ENCODE data around the gene PLEKHA8.
"Not testable (repeated sequence)": the region's sequence is repeated elsewhere in the genome, so short reads cannot be mapped to it uniquely, and the experiment has no call there.

Gene PLEKHA8

DNA sequence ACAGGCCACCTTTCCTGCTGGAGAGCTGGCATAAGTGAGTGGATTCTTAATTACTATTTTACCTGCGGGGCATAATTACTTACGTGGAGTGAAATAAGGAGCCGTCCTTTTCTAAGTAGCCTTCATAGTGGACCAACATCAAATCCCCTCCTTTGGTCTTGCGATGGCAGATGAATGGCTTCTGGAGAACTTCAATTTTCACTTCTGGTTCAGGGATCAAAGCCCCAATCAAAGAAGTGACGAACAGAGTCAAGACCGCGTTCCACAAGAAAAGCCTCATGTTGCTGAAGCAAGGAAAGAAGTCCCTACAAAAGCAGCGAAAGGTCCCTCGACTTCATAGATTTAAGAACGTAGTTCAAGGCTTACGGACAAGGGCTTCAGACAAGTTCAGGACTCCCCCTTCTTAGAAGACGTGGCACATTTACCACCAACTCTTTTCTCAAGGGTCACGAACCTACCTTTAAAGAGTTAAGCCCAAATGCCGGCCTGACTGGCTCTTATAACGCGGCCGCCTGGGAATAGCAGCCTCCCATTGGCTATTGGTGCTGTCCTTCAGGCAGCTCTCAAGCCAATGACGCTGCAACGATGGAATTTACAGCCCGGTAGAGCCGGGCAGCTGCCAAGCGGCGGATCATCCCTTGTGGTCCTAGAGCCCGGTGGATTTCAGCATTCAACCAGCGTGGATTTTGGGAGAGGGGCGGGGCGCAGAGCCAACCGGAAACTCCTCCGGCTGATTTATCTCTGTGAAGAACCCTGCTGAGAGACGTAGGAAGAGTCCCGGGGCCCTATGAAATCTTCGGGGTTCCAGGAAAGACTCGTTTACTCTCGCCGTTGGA lies 1.8 kb upstream of the PLEKHA8 start, which contains the start of gene FKBP14:
FKBP14 (minus strand) TSS at position 474 of the 836 bp plus-strand sequence; CDS start at position 280, 194 bp downstream.
- DNase-seq = peak; percentile 97

DNA sequence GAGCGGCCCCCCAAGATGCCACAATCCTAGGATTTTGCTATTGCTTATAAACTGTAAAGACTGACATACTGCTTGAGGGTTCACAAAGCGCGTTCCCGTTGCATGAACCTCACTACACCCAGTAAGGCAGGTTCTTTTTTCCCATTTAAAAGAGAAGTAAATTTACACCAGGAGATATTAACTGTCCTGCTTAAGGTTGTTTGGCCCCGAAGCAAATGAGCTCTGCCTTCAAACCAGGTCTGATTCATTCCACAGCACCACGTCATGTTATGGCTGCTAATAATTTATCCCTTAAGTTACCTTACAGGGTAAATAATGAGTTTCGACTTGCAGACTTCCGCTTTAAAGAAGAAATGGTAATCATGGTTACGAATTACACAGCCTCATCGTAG lies 1.2 kb upstream of the PLEKHA8 start:
- no peak for DNase-seq

DNA sequence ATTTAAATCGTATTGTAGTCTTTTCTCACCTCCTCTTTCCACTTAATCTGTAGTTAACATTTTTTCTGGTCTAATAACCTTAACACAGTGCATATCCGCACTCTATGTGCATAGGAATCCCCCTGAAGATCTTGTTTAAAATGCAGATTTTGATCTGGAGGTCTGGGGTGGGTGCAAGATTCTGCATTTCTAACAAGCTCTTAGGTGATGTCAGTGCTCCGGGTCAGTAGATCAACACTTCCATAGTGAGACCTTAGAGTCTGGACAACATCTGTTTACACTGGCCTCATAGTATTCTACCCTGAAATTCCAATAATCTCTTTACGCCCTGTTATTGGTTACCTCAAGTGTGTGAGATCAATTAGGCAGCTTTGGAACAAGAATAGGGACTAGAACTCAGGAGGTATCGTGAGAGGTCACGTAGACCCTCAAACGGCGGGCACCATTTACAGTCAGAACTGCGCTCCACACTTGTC lies 434 bp upstream of the PLEKHA8 start:
- no peak for DNase-seq

DNA sequence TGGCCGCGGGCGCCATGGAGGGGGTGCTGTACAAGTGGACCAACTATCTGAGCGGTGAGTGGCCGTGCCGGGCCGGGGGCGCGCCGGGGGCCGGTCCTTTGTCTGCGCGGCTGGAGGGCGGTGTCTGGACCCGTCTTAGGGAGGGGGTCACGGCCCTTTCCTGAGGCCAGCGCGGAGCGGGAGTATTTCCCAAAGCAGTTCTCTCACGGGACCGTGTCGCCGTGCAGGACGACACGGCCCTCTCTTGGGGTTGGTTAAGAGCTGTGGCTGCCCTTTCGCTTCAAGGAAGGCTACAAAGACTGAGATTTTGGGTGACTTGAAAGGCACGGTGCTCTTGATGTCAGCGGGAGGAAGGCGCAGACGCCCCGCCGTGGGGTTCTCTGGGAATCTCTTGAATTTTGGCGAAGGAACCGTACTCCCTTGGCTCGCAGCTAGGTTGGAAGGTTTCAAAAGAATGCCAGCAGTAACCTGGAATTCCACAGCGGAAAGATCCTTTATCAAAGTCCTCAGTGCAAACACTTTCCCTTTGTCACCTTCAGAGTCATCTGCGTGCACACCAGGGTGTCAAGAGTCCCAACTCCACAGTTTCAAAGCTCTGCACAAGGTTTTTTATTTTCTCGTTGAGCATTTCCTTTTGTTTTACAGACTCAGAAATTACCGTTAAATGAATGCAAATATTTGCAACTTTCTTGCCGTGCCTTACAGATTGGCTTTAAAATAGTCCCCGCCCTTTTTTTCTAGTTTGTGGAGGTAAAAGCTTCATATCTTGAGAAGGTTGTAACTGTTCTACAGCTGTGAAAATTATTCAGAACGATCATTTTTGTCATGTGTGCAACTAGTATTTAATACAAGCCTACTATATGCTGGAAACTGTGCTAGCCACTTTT lies 780 bp downstream of the PLEKHA8 start:
- DNase-seq = no peak

DNA sequence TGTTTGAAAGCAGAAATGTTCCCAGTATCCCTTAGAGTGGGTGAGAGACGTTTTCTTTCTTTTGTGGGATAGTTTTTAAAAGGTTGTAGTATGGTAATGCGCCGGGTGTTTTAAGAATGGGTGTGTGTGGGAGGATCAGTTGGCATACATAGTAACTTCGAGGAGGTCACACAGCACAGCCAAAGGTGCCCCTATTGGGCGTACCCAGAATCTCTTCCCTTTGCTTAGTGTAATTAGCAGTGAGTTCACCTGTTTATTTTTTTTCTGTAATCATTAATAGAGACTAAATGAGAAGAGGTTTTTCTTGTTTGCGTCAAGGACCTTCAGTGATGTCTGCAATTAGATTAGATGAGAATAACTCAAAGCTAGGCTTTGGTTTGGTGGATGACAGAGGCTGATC lies 1.5 kb downstream of the PLEKHA8 start:
- DNase-seq = no peak

DNA sequence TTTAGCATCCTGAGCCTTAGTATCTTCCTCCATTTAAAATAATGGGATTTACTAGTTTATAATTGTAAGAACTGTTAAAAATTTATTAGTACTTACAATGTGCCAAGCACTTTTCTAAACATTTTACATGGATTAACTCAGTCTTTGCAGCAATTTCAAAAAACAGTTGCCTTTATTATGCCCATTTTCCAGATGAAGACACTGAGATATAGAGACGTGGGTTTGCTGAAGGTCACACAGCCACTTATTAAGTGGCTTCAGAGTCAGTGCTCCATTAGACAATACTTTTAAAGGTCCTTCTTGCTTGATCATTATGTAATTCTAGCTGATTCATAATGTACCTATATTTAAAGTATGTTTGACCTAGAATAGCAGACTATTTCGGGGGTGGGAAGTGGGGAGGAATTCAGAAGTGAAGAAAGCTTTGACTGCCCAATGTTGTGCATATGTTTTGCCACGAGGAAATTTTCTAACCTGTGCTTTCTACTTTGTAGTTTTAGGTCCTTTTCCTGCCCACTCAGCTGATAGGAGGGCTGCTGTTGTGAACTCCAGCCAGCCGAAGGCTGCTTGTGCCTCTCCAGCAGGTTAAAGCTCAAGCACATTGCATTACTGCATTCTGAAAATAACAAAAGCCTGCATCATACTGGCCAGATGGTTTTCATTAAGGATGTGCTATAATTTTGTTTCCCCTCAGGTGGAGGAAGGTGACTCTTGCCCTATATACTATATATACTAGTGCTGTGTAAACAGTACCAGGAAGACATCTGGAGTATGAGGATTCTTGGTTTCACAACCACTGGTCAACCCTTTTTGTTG lies 4.3 kb downstream of the PLEKHA8 start:
- DNase-seq = no peak

DNA sequence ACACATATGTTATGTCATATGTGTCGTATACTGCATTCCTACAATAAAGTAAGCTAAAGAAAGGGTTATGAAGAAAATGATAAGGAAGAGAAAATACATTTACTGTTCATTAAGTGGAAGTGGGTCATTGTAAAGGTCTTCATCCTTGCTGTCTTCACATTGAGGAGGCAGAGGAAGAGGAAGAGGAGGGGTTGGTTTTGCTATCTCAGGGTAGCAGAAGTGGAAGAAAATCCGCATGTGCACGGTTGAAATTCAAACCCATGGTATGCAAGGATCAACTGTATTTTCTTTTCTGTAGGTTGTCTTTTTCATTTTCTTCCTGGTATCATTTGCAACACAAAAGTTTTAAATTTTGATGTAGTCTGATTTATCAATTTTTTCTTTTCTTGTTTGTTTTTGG lies 6.3 kb downstream of the PLEKHA8 start:
- no peak for DNase-seq

DNA sequence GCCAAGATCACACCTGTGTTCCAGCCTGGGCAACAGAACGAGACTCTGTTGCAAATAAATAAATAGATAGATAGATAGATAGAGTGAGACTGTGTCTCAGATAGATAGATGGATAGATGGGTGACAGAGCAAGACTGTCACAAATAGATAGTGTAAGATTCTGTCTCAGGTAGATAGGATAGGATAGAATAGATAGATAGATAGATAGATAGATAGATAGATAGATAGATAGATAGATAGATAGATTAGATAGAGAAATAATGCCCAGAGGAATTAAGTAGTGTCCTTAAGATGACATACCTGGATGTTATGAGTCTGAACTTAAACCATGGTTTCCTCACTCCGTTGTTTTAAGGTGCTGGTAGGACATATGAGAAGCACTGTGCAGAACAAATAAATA lies 8.0 kb downstream of the PLEKHA8 start:
- no peak for DNase-seq

DNA sequence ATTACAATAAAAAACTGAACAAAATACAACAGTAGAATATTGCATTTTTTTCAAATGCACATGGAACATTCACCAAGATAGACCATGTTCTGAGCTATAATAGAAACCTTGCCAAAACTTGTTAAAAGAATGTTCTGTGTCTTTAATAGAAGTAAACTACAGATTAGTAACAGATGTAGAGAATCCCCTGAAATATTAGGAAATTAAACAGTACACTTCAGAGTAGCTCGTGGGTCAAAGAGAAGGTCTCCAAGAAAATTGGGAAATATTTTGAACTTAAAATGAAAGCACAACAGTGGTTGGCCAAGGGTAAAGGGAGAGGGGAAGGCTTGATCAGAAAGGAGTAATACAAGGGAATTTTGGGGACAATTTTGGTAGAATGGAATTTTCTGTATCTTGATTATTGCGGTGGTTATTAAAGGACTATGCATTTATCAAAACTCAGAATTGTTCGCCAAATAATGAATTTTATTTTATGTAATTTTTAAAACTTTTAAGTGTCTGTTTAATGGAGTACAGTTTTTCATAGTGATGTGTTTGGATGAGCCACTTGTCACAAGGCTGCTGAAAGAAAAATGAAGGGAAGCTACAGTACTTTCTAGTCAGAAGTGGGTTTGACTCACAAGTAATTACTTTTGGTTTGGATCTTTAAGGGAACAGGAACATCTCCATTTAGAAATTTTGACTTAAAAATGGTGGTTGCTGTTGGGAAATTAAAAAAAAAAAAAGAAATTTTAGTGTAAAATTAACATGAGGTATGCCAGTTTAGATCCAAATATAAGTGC lies 10.2 kb downstream of the PLEKHA8 start:
- no peak for DNase-seq

DNA sequence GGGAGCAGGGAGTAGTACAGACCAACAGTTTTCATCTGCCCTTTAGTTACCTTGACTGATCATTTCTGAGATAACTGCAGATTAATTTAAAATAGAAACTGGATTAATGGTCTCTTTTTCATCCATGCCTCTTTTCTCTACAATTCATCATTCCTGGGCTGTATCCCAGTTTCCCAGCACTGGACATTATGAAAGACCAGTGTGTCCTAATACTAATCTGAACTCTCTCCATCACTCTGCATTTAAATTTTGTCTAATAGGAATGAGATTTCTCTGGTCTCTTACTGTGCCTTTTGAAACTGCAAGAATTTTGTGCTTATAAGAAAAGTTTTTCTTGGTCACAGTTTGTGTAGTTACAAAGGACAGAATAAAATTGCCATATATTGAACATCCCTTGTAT lies 12.7 kb downstream of the PLEKHA8 start:
- no peak for DNase-seq

DNA sequence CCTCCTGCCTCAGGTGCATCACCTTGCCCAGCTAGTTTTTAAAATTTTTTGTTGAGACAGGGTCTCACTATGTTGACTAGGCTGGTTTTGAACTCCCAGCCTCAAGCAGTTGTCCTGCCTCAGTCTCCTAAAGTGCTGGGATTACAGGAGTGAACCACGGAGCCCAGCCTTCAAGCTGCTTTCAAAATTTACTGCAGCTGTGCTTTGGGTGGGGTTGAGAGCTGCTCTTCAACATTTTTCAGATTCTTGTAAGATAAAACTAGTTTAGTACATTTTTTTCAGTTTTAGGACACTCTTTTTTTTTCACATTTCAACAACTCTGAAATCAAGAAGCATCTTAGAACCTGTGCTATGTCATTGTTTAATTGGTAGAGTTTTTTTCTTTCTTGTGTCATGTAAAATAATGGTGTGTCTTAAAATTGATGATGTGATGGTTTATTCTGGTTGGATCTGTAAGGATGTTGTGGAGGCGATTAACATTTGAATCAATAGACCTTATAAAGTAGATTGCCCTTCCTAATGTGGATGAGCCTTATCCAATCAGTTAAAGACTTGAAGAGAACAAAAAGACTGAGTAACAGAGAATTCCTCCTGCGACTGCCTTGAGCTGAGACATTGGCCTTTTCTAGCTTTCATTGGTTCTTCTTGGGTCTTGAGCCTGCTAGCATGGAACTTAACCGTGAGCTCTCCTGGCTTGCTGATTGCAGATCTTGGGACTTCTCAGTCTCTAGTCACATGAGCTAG lies 13.5 kb downstream of the PLEKHA8 start:
- DNase-seq = no peak

DNA sequence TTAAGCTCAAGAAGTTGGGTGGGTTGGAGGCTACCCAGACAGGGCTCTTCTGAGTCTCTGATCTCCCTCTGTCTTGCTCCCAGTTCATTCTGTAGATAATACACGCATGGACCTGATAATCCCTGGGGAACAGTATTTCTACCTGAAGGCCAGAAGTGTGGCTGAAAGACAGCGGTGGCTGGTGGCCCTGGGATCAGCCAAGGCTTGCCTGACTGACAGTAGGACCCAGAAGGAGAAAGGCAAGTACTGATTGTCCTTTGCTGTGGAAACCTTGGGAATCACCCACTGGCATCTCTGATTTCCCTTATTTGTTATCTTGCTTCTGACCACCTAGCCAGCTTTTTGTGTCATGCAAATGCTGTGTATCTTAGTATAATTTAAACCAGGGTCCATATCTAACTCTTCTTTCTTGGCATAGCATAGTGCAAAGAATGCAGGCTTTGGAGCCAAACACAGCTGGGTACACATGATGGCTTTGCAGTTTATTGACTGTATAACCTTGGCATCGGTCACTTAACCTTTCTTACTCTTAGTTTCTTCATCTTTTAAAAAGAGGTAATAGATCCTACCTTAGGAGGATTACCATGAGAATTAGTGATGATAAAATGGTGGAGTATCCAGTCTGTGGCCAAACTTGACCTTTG lies 18.0 kb downstream of the PLEKHA8 start:
- DNase-seq = no peak

DNA sequence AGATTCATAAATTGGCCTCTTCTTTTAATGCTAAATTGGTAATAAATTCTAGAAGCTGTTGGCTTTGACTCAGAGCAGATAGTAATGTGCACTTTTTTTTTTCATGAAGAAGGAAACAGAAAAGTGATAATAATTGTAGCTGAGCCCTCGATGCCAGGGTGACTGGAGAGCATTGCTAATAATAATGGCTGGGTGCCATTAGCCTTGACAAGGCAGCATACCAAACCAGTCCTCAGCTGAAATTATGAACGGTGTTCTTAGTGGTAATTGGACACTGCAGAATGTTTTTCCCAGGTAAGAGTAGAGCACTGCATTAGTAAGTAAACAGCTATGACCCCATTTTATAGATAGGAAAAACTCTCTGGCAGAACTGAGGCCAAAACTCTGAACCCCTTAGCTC lies 18.9 kb downstream of the PLEKHA8 start:
- DNase-seq = no peak

DNA sequence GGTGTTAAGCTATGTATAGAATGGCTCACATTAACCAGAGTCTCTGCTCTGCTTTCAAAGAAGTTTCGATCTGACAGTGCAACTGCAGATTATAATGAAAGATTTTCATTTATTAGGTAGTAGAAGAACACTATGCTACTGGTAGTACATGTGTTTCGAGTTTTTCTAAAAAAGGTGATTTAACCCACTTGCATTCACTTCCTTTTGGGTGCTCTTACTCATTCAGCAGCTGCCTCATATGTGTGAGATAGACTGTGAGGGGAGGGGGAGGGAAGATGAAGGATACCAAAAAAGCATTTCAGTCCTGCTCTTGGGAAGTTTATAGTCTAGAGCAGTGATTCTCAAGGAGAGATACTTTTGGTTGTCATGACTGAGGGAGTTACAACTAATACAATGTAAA lies 20.4 kb downstream of the PLEKHA8 start:
- DNase-seq = no peak

DNA sequence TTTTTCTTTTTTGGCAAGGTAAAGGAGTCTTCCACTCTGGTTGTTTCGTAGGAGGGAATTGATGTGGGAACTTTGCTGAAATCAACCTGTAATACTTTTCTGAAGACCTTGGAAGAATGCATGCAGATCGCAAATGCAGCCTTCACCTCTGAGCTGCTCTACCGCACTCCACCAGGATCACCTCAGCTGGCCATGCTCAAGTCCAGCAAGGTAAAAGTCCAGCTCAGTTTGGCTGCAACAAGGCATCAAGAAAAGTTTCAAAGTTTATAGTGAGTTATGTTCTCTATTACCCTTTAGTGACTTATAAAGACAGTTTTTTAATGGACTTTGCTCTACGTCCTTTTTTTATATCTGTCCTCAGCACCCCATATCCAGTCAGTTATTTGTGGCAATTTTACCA lies 21.0 kb downstream of the PLEKHA8 start:
- DNase-seq = no peak

DNA sequence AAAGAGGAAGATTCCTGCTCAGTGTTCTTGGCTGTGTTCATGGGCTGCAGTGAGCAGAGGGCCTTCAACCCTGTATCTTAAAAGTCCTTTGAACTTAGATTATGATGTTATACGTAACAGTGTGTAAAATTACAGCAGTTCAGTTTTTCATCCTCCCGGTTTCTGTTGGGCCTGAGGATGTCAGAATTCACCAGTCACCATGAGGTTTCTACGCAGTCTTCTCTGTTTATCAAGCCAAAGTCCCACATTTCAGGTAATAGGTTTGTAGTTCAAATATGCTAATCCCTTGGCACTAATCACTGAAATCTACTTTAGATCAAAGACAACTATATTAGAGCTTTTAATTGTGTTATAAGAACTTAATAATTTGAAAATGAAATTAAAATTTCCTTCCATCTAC lies 24.9 kb downstream of the PLEKHA8 start:
- DNase-seq = no peak

DNA sequence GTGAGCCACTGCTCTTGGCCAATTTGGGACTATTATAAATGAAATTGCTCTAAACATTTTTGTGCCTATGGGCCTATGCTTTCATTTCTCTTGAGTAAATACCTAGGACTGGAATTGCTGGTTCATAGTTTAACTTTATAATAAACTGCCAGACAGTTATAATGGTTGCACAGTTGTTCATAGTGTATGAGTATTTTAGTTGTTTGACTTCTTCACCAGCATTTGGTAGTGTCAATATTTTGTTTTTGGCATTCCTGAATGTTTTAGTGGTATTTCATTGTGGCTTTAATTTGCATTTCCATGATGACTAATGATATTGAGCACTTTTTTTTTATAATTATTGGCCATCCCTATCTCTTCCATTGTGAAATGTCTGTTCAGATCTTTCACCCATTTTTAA lies 29.5 kb downstream of the PLEKHA8 start:
- no peak for DNase-seq

DNA sequence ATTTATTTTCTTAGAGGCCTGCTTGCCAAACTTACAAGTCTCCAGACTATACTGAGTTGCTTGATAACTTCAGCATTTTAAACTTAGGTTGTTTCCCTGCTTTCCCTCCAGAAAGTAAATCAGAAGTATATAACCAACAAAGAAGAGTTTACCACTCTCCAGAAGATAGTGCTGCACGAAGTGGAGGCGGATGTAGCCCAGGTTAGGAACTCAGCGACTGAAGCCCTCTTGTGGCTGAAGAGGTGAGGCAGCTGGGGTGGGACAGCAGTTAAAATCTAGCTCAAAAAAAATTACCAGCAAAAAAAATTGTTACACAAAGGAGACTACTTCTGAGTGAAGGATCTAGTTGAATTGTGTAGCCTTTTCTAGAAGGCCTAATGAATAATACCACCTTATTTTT lies 33.6 kb downstream of the PLEKHA8 start:
- DNase-seq = not testable (repeated sequence)

DNA sequence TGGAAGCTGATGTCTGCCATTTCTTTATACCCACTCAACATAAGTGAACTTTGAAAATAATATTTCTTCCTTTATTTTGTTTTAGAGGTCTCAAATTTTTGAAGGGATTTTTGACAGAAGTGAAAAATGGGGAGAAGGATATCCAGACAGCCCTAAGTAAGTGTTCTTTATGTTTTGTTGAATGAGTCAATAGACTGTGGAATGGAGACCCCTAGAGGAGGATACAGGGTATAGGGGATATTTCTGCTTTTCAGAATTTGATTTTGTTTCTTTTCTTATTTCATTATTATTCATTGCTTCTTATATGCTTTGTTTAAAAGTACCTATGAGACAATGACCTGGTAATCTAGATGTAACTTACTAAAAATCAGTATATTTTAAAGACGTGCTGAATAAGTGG lies 34.4 kb downstream of the PLEKHA8 start:
- DNase-seq = no peak

DNA sequence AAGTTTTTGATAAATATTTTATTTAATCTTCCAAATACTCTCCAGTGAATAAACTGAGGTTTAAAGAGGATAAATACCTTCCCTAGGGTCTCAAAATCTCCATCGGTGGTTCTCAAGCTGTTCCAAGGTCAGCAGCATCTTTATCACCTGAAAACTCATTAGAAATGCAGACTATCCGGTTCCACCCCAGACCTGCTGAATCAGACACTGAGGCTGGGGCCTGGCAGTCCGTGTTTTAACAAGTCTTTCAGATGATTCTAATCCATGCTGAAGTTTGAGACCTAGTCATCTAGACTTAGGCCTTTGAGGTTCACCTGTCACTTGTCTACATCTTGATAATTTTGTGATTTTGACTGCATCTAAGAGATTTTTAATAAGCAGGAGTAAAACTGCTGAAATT lies 37.5 kb downstream of the PLEKHA8 start:
- no peak for DNase-seq

DNA sequence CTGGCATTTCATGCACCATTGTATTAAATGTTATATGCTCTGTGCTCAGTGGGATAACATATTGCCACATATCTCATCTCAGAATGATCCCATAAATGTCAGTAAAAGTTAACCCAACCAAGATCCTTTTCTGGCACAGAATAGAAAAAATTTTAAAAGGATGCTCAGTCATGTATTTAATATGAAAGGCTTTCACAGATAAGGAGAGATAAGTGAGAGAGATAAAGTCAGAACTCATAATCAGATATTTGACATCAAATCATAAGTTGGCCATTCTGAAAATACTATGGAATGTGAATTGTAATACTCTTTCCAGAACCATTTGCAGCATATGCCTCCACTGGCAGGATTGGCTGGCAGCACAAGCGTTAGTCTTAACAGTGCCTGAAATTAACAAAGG lies 38.5 kb downstream of the PLEKHA8 start:
- no peak for DNase-seq

All from right forelimb (tissue), 1 donor.